Neural cell (in vitro differentiated cells): Measurements from ENCODE around the gene TPST2.

ENCODE experiments used
- CTCF ChIP-seq: fragments of 450-650 bp; IDR thresholded peaks from 2 replicates; pipeline ENCODE4 v1.5.1; 2014; ENCODE audit warnings: antibody characterized with exemption, mild to moderate bottlenecking, moderate library complexity; ENCODE audit not compliant: poor library complexity, severe bottlenecking
- EZH2 ChIP-seq: fragments of 200-600, 300-800 bp; shearing (Covaris generic), sonication (generic); IDR thresholded peaks from 2 replicates; pipeline ENCODE4 v1.6.1; 2014; ENCODE audit warnings: antibody characterized with exemption, low read length, borderline replicate concordance, mild to moderate bottlenecking; ENCODE audit not compliant: insufficient read depth, poor library complexity, severe bottlenecking
- RAD21 ChIP-seq: fragments of 450-650 bp; conservative IDR thresholded peaks from 2 replicates; pipeline ENCODE4 v1.6.1; 2014; ENCODE audit warnings: antibody characterized with exemption, mild to moderate bottlenecking, moderate library complexity

DNA sequence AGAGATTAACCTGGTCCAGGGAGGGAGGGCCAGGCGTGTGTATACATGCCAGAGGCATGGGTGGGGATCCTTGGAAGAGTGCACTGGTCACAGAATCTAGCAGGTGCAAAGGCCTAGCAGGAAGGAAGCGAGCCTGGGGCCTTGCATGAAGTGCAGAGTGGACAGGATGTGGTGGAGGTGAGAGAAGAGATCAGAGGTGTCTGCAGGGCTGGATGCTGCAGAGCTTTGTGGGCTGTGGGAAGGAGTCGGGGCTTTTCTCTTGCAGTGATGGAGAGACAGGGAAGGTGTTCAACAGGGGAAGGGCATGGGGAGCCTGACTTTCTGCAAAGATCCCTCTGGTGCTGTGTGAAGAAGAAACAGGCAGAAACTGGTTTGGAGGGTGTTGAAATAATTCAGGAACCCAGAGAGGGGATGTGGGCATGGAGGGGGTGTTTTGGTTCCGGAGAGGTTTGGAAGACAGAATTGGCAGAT, 2.5 kb upstream of the TPST2 start:
- TF ChIP-seq EZH2: no peak
- no peak for TF ChIP-seq RAD21
- no peak for TF ChIP-seq CTCF
